Endometrial microvascular endothelial cells (primary cell): ENCODE measurements around the gene POLH. TPM values are rescaled to one million over a fixed set of nuclear protein-coding genes. Genes with fewer than 3 reads are reported as not detected.

Source experiments
- in situ Hi-C: cut with HindIII; loops from 2 replicates; pipeline ENCODE4 v1.10.0; 2017; ENCODE audit warnings: low sequenced_read_pairs, low pct_unique_long_range_greater_than_20kb; ENCODE audit errors: inconsistent ontology term
- total RNA-seq: library from RNA; depleted of rRNA; stranded (reverse); fragments of >200 nt; gene quantifications from one replicate; pipeline ENCODE4 v1.2.3, GENCODE V29; 2015; ENCODE audit errors: inconsistent ontology term

POLH gene
- total RNA-seq, 1 donor from 2014 or later, result 25.6 TPM

DNA sequence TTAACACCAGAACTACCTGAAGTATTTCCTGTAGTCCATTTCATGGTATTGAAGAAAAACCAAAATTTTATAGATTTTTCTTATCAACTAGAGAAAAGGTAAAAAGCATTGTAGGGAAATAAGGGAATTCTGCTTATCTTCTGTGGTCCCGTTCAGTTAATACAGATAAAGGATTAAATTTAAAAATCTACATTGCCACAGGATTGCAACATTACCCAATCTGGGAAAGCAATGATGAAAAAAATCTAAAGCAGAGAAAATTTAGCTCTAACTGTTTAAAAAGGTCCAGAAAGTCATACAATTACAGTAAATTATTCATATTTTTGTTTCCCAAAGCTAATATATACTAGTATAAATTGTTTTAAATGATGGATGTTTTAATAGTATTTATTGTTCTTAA is 18.0 kb downstream of the POLH start:
- in situ Hi-C loops, result no loop called here

- in situ Hi-C loops, result no loop called here
Measured at GRCh38 chr6:43600595-43600994, 24.6 kb downstream of the POLH start.

- in situ Hi-C loops, result no loop called here
Measured at GRCh38 chr6:43604174-43604573, 28.2 kb downstream of the POLH start.

GRCh38 chr6:43606019-43606418 is 30.0 kb downstream of the POLH start:
- in situ Hi-C loops, result no loop called here

GRCh38 chr6:43608310-43608763 is 32.4 kb downstream of the POLH start:
- in situ Hi-C loops, result no loop called here

- in situ Hi-C loops, result no loop called here
Measured at GRCh38 chr6:43608807-43609206, 32.8 kb downstream of the POLH start.

DNA sequence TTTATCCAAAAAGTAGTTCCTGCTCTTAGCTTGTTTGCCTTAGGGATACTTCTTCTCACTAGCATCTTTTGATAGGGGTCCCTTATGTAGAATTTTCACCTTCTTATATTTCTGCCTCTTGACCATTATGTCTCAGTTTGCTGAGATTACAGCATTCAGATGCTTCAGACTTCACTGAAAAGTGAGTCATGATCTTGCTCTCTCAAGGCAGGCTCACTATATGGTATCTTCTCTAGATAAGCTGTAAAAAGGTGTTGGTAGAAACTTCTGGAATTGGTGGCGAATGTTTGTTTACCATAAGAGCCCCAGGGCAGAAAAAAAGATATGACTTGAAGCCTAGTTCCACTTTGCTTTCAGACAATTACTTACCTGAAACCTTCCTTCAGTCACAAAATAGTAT is 33.4 kb downstream of the POLH start:
- in situ Hi-C loops, result no loop called here

- in situ Hi-C loops, result no loop called here
Measured at GRCh38 chr6:43610431-43610830, 34.4 kb downstream of the POLH start.

- in situ Hi-C loops, result no loop called here
Measured at GRCh38 chr6:43613721-43614395, 37.9 kb downstream of the POLH start.

DNA sequence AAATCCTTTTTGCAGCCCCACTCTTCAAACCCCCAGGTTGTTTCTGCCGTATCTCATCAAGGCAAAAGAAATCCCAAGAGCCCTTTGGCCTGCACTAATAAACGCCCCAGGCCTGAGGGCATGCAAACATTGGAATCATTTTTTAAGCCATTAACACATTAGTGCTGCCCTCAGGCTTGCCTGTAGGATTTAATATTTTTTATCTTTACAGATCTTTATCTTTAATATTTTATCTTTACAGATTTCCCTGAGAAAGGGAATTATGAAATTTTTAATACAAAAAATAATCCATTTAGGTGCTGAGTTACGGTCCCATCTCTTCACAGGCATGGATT is 38.4 kb downstream of the POLH start:
- in situ Hi-C loops, result no loop called here

- in situ Hi-C loops, result no loop called here
Measured at GRCh38 chr6:43616725-43617472, 40.9 kb downstream of the POLH start.

DNA sequence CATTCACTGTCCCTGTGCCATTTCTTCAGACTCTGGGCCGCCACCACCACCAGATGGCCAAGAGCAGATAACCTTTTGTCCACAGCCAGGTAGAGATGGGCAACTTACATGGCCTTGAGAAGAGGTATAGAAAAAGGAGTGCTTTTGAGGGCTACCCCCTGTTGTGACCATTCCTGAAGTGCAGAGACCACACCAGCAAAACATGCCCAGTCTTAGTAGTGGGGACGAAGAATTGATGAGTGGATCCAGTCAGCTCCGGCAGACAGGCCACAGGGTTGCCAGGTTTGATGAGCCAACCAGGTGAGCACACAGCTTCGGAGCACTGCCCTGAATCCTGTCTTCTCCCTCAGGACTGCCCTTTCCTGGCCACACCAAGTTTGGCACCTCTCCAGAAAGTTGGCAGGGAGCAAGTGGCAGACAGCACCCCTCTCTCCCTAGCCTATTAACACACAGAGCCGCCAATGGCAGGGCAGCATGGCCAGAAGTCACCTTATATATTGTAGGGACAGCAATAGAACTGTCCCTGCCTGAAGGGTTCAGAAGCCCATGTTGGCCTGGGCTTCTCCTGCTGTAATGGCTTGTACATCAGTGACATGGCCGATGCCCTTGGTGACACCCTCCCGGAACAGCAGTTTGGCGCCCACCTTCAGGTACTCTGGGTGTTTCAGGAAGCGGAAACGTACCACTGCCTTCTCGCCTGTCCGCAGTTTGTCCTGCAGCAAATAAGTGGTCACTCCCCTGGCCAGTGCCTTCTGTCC is 45.3 kb downstream of the POLH start:
- in situ Hi-C loops, result no loop called here

DNA sequence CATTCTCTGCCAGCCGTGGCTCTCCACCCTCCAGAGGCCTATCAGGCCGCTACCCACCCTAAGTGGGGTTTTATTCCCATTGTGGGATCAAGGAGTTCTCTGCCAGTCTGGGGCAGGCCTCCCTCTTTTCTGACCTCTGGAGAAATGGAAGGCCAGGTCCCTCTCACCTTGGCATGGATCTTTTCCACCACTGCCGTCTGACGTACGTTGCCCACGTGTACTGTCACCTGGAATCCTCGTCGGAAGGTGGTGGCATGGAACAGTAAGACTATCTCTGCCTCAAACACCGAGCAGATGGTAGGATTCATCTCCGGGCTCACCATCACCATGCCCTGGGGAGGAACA is 45.8 kb downstream of the POLH start:
- in situ Hi-C loops, result no loop called here

GRCh38 chr6:43622541-43622940 is 46.6 kb downstream of the POLH start:
- in situ Hi-C loops, result no loop called here

DNA sequence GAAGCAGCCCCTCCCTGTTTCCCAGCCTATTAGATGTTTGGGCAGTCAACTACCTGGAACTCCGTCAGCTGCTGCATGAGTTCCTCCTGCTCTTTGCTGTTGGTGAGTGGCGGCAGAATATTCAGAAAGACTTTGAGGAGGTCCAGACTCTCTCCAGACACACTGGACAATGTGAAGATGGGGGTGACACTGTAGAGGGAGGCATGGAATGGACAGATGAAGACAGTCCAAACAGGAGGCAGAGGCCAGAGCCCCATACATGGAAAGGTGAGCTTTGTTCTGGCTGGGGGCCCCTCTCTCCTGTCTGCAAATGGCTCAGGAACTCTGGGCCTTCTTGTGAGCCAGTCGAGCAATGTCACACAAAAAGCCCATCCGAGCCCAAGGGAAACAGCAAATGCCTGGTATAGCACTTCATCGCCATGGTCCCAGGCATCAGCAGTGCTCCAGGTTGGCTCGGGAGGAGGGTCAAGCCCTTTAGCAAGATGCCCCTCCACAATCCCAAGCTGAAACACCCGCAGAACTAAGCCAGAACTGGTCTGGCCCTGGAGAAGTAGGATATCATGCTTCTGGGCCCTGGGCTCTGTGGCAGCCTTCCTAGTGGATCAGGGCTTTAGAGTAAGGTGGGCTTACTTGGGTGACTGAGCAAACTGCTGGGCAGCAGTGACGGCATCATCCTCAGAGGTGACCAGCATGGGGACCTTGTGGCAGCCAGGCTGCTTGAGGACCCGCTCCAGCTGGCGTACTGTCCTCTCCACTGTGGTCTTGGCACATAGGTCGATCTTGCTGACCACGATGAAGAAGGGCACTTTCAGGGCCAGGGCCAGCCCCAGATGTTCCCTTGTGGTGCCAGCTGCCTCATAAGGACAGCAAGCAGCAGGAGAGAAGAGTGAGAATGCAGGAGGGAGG is 48.1 kb downstream of the POLH start:
- in situ Hi-C loops, result no loop called here

GRCh38 chr6:43624786-43625288 is 48.9 kb downstream of the POLH start:
- in situ Hi-C loops, result no loop called here

GRCh38 chr6:43625393-43625992 is 49.5 kb downstream of the POLH start:
- in situ Hi-C loops, result no loop called here

DNA sequence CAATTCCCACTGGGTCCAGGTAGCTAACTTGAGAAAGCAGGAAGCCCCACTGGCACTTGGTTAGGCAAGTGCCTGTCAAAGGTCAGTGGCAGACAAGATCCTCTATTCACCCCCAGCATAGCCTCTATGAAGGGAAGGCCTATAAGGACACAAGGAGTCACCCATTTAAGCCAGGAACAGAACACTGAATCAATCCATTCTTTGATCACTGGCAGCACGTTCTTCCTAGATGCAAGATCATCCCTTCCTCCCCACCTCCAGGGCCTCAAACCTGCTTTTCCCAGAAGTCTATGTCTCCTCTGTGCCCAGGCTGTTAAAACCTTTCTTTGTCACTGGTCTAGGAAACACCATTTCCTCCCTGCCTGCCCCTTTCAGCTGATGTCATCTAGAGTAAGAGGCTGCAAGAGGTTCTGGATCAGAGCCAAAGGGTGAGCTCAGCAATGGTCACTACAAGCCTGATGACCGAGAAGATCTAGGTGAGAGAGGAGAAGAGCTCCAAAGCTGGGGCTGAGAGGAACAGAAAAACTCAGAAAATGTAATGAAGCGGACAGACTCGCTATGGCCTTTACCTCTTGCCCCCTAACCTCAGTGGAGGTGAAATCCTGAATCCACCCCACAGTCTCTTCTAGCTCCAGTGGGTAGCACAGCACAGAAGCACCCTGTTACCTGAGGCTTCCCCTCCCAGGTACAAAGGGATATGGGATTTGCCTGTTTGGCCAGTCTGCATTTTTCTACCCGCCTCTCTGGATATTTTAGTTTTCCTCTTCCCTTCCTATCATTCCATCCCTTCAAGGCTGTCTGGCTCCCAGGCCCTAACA is 51.2 kb downstream of the POLH start:
- in situ Hi-C loops, result no loop called here
